Right hindlimb (tissue), 1 donor: ENCODE measurements around the gene POU2F2.

ENCODE experiments used
- DNase-seq: peaks from one replicate; pipeline ENCODE4 v3.0.0-alpha.2; 2018

Gene POU2F2

GRCh38 chr19:42079886-42080763 is 52.1 kb downstream of the POU2F2 start:
- no peak for DNase-seq

GRCh38 chr19:42079276-42079669 is 53.0 kb downstream of the POU2F2 start:
- DNase-seq, result no peak

DNA sequence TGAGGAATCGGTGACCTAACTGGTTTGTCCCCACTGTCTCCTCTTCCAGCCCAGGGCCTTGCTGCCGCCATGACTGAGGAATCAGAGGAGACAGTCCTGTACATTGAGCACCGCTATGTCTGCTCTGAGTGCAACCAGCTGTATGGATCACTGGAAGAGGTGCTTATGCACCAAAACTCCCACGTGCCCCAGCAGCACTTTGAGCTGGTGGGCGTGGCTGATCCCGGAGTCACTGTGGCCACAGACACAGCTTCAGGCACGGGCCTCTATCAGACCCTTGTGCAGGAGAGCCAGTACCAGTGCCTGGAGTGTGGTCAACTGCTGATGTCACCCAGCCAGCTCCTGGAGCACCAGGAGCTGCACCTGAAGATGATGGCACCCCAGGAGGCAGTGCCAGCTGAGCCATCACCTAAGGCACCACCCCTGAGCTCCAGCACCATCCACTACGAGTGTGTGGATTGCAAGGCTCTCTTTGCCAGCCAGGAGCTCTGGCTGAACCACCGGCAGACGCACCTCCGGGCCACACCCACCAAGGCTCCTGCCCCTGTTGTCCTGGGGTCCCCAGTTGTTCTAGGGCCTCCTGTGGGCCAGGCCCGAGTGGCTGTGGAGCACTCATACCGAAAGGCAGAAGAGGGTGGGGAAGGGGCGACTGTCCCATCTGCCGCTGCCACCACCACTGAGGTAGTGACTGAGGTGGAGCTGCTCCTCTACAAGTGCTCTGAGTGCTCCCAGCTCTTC is 53.5 kb downstream of the POU2F2 start:
- no peak for DNase-seq

GRCh38 chr19:42078058-42078457 is 54.2 kb downstream of the POU2F2 start:
- no peak for DNase-seq

GRCh38 chr19:42076380-42076944 is 55.8 kb downstream of the POU2F2 start:
- no peak for DNase-seq

GRCh38 chr19:42075616-42076379 is 56.4 kb downstream of the POU2F2 start, which contains the start of gene ZNF574:
ZNF574 (plus strand) TSS chr19:42076166; CDS start chr19:42078607, 2,441 bp downstream.
- DNase-seq, result peak; percentile 99

DNA sequence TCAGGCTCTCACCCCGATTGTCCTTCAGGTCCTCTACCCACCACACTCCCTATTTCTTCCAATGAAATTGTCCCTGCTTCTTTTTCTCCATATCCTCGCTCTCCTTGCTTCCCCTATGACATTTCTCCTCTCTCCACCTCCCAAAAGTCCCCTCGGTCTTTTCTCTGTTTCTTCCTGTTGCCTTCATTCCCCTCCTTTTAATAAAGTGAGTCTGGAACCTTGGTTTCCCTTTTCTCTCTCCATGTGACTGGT is 57.0 kb downstream of the POU2F2 start:
- DNase-seq, result no peak

- DNase-seq, result peak; percentile 38
Measured at GRCh38 chr19:42074513-42075363, 57.5 kb downstream of the POU2F2 start.

GRCh38 chr19:42071247-42071646 is 61.0 kb downstream of the POU2F2 start:
- DNase-seq, result no peak

DNA sequence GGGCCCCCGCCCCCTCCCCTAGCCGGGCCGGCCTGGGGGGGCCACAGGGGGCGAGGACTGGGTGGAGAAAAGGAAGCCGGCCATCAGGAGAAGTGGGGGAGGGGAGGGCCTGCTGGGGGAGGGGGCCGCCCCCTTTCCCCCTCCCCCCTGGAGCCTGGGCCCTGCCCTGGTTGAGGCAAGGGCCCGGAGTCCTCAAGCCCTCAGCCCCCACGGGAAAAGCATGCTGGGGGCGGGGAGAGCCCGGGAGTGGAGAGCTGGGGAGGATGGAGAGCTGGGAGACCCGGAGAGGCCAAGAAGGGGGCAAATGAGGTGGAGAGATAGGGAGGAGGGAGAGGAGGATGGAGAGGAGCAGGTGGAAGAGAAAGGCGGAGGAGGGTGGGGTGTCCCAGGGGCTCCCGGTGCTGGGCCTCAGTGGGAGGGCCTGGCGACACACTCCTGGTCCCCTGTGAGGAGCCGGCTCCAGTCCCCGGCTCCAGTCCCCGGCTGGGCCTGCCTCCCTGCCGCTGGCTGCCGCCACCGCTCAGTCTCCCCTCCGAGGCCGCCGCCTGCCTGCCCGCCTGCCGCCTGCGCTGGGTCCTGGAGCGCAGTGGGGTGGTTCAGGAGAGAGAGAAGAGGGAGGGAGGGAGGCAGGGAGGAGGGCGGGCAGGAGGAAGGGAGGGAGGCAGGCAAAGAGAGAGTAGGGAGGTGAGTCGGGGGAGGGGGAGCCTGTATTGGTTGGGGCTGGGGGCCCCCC is 62.5 kb downstream of the POU2F2 start, which contains the start of gene GRIK5:
TSS of gene GRIK5 (minus strand) at position 588 of the 733 bp plus-strand sequence. CDS start 4,436 bp downstream, outside the sequence.
- DNase-seq, result peak; percentile 35

DNA sequence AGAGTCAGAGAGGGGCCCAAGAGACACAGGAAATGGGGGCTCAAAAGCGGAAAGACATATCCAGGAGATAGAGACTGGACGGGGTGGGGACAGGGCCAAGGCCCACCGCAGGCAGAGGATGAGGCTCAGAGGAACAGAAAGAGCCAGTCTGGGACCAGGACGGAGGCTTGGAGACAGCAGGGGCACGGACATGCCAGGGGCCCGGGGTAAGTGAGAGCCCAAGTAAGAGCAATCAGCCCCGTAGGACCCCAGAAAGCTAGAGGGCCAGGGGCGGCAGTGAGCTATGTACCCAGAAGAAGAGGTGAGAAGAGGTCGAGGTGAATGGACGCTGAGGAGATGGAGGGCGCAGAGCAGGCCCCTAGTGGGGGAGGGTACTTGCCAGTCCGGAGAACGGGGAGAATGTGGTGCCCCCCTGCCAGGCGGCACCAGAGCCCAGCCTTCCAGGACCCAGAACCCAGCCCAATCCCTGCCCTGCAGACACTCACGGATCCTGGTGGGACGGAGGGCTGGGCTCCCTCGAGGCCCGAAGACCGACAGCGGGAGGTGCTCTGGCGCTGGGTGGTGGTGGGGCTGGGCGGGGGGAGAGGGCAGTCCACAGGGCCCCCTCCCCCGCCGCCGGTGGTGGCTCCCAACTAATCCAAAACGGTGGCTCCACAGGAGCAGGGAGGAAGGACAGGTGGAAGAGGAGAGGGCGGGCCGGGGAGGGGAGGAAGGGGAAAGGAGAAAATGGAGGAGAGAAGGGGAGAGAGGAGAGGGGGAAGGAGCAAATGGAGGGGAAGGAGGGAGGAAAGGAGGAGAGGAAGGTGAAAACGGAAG is 63.3 kb downstream of the POU2F2 start:
- no peak for DNase-seq

DNA sequence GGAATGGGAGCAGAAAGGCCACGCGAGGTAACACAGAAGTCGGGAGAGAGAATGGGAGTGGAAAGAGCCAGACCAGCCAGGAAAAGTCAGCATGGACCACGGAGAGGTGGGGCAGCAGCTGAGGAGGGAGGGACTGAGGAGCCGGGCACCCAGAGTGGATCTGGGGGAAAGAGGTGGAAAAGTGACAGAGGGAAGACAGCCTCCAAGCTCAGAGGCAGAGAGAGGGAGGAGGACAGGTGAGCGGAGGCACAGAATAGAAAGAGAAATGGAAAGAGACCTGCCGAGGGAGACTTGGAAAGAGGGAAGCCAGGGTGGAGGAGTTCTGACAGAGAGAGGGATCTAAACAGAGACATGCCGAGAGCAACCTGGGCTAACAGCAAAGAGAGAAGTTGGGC is 63.9 kb downstream of the POU2F2 start:
- DNase-seq, result no peak

- DNase-seq, result no peak
Measured at GRCh38 chr19:42067315-42067888, 64.8 kb downstream of the POU2F2 start.

- DNase-seq, result no peak
Measured at GRCh38 chr19:42066075-42066754, 66.0 kb downstream of the POU2F2 start.

DNA sequence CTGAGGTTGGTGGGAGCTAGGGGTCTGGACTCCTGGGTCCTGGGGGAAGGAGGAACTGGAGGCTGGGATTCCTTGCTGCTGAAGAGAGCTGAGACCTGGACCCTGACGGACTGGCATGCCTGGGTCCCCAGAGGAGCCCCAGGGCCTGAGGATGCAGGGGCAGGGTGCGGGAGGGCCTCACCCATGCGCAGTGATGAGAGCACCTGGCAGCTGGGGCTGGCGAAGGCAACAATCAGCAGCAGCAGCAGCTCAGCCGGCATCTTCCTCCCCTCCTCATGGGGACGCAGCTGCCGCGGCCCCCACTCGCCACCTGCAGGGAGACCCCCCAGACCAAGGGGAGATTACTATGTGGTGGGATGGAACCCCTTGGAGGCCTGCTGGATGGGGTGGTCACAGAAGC is 66.7 kb downstream of the POU2F2 start:
- DNase-seq, result no peak

DNA sequence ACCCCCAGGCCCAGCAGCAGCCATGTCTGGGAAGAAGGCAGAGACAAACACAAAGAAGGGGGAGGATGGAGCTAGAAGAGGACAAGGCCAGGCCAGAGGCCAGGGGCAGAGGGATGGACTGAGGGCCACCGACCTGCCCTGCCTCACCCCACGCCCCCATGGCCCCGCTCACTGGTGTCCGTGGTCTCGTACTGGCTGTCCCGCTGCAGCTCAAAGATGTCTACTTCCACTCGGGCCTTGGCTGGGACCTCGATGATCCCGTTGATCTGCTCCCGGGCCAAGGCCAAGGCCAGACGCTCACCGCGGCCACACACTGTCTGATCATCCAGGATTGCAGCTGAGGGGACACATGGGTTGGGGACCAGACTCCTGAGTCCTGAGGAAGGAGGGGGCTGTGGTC is 67.2 kb downstream of the POU2F2 start:
- DNase-seq, result no peak

DNA sequence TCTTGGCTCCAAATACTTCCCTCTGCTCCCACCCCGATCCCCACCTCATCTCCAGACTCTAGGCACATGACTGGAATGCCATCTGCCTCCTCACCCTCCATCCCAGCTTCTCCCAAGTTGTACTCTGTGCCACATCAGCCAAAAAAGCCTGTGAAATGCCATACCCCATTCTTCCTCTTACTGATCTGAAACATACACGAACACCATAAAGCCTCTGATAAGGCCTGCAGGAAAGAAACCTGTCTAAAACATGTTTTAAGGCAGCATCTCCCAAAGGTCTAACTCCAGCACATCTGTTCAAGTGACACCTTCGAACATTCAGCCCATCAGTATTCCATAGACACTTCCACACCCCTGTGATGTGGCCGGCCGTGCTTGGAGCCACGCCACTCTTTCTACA is 67.8 kb downstream of the POU2F2 start:
- DNase-seq, result no peak

- no peak for DNase-seq
Measured at GRCh38 chr19:42062381-42062780, 69.9 kb downstream of the POU2F2 start.

DNA sequence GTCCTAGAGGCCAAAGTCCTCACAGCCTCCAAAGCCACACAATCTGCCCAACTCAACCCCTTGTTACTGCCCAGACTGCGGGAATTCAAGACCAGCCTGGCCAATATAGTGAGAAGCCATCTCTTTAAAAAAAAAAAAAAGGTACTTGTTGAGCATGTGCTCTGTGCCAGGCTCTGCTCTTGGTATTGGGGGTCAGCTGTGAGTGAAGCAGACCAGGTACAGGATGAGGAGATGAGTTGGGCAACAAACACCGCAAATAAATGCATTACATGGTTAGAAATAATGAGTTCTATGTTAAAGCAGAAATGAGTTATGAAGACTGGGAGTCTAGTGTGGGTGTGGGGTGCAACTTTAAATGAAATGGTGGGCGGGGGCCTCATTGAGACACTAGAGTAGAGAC is 72.1 kb downstream of the POU2F2 start:
- DNase-seq, result no peak
